H7 (cell line): ENCODE measurements around the gene IGF2BP2. TPM values are rescaled to one million over a fixed set of nuclear protein-coding genes. Genes with fewer than 3 reads are reported as not detected.

ENCODE experiments used
- DNase-seq: peaks from one replicate; pipeline ENCODE4 v3.0.0; 2012
- H3K27me3 ChIP-seq: 2 replicates; pipeline ENCODE4 v1.6.0; 2011; ENCODE audit warnings: mild to moderate bottlenecking, low read length; ENCODE audit not compliant: control insufficient read depth, insufficient read depth
- H3K36me3 ChIP-seq: replicated peaks from 2 replicates; pipeline ENCODE4 v1.5.1; 2011; ENCODE audit warnings: low read length; ENCODE audit not compliant: control insufficient read depth, insufficient read depth
- H3K4me3 ChIP-seq: 2 replicates; pipeline ENCODE4 v1.5.1; 2011; ENCODE audit warnings: low read depth, mild to moderate bottlenecking, control low read depth, low read length, moderate library complexity; ENCODE audit not compliant: insufficient read depth
- total RNA-seq: library from RNA; depleted of rRNA; stranded (reverse); fragments of >200 nt; shearing (Covaris generic); gene quantifications from 2 replicates; pipeline ENCODE4 v1.2.3, GENCODE V29; 2014

The IGF2BP2 gene
- total RNA-seq, 1 experiment from 2014 or later = 83.7 TPM

DNA sequence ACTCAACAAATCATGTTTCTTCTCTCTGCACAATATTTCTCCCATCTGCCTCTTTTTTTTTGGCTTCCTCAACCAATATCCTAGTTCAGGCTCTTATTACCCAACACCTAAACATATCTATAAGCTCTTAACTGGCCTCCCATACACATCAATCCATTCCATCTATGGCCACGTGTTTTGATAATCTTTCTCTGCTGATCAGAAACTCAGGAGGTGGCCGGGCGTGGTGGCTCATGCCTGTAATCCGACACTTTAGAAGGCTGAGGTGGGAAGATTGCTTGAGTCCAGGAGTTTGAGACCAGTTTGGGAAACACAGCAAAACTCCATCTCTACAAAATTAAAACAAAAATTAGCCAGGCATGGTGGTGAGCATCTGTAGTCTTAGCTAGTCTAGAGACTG, 68.4 kb downstream of the IGF2BP2 start:
- no peak overlapping the region for H3K4me3 ChIP-seq
- no peak for DNase-seq

DNA sequence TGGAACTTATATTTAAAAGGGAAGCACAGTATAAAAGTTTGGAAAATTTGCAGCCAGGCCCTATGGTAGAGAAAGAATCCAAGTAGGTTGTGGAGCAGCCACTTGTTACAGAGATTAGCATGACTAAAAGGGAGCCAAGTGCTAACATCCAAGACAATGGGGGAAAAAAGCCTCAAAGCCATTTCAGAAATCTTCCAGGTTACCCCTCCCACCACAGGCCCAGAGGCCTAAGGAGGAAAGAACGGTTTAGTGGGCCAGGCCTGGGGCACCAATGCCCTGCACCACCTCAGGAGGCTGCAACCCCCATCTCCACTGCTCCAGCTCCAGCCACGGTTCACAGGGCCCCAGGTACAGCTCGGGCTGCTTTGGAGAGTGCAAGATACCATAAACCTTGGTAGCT, 69.9 kb downstream of the IGF2BP2 start:
- DNase-seq = peak; percentile 31
- Histone ChIP-seq H3K27me3 (no peaks in the 10 kb centered on the region), H3K4me3 (no peak overlapping the region), H3K36me3 (peaks cover 4% of the 10 kb centered on the region)

More for the DNA sequence above, 68.4 kb downstream of the IGF2BP2 start:
- peaks cover 4% of the 10 kb centered on the region for H3K36me3 ChIP-seq
- no peaks in the 10 kb centered on the region for H3K27me3 ChIP-seq

DNA sequence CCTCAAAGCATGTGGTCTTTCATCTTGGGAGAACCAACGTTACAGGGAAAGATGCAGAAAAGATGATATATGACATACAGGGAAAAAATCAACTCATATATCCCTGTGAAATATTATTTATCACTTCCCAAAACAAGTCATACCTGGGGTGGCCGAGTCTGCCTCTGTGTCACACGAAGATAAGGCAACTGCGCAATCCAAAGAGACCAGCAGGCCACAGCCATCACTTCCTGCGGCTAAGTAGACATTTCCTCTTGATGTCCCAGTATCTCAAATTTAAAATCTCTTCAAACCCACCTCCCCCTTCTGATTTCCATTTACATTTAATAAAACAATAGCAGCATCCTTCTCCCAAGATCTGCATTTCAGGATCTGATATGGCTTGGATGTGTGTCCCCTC, 71.5 kb downstream of the IGF2BP2 start:
- Histone ChIP-seq H3K4me3 (no peak overlapping the region), H3K27me3 (no peaks in the 10 kb centered on the region), H3K36me3 (peaks cover 4% of the 10 kb centered on the region)
- DNase-seq = no peak

DNA sequence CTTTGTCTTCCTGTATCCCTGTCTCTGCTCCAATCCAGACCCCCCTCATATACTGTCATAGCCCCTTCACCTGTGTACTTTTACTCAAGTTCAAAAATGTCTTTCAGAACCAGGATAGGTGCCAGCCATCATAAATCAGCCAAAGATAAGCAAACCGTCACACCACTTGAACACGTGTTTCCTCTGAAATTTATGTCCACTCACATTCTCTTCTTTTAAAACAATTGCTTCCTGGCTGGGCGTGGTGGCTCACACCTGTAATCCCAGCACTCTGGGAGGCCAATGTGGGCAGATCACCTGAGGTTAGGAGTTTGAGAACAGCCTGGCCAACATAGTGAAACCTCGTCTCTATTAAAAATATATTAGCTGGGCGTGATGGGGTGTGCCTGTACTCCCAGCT, 74.1 kb downstream of the IGF2BP2 start:
- DNase-seq = no peak
- no peak overlapping the region for H3K4me3 ChIP-seq

DNA sequence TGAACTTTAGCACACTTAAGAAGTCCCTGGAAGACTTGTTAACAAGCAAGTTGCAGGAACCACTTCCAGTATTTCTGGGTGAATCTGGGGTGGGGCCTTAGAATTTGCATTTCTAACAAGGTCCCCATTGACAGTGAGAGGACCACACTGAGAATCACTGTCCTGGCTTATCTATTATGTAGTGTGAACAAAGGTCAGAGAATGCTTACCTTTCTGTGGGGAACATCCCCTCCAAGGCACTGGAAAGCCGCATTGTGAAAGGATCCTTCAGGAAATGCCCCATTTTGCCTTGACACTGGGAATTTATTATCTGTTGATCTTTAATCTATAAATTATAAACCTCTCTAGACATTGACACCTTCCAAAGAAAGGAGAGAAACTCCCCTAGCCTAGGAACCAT, 74.8 kb downstream of the IGF2BP2 start:
- DNase-seq = no peak
- no peak overlapping the region for H3K4me3 ChIP-seq
- H3K36me3 ChIP-seq = no peaks in the 10 kb centered on the region
- no peaks in the 10 kb centered on the region for H3K27me3 ChIP-seq

More for the DNA sequence above, 74.1 kb downstream of the IGF2BP2 start:
- H3K36me3 ChIP-seq = no peaks in the 10 kb centered on the region; the same call in 1 of the 2 replicates
- H3K27me3 ChIP-seq = no peaks in the 10 kb centered on the region

DNA sequence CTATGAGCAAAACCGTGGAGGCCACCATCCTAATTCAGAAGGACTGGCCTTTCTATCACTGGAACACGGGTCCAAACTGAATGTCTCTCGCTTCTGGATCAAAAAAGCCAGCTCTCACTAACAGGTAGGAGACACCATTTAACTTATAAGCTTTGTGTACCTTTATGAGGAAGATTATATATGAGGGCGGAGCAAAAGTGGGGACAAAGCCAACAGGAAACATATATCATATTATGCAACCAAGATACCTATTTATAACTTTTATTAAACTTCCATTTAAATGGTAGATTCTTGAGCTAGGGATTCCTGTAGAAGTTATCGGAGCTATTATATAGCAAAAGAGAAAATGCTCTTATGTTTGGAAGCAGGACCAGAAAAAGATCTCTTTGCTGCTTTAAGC, 78.4 kb downstream of the IGF2BP2 start:
- Histone ChIP-seq H3K4me3 (no peak overlapping the region), H3K36me3 (no peaks in the 10 kb centered on the region), H3K27me3 (no peaks in the 10 kb centered on the region)
- DNase-seq = no peak

DNA sequence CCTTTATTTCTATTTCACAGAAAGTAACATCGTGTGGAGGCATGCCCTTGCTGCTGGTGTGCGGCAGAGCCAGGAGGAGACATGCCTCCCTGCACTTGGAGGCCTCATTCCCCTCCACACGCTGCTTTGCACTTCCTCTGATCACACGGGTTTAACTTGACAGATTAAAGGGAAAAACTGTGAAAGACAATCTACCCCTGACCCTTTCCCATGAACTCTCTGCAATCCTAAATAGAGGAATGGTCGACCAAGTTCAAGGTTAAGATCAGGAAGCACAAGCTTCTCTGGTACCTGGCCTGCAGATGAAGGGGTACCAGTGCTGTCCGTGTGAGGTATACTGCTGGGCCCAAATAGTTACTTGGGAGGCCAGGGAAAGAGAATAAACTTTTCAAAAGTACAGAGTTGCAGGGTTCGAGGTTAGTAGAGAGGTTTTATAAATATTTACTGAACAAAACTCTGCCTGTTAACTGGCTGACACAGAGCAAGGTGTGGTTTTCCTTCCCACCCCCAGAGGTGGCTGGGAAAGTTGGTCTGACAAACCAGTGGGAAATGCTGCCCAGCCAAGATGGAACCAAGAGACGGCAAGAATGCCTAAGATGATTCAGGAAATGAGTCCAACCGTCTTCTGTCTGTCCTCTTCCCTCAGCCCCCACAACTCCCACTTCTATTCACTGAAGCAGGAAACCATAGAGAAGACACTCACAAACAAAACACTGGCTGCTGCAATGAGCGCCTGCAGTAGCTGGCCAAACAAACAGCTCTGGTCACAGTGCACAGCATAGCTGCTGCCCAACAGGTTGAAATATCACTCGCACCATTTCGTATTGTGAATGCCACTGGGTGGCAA, 79.6 kb downstream of the IGF2BP2 start:
- no peak for DNase-seq
- Histone ChIP-seq H3K36me3 (no peaks in the 10 kb centered on the region), H3K4me3 (no peak overlapping the region), H3K27me3 (no peaks in the 10 kb centered on the region)

DNA sequence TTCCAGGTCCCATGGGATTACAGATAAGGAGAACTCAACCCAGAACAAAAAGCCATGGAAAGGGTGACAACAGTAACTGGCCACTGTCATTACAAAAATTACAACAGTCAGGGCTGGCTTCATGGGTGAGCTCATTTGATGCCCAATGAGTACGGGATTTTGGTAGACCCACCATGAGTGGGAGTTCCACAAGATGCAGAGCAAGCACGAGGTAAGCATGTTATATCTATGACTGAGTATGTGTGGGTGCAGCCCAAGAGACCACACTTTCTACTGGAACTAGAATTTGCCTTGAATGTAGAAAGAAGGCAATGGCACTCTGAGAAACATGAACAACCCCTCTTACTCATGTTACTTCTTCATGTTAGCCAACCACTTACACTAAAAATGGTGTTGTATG, 83.3 kb downstream of the IGF2BP2 start:
- H3K27me3 ChIP-seq = no peaks in the 10 kb centered on the region
- DNase-seq = no peak
- H3K4me3 ChIP-seq = no peak overlapping the region
- no peaks in the 10 kb centered on the region; the same call in 1 of the 2 replicates for H3K36me3 ChIP-seq

DNA sequence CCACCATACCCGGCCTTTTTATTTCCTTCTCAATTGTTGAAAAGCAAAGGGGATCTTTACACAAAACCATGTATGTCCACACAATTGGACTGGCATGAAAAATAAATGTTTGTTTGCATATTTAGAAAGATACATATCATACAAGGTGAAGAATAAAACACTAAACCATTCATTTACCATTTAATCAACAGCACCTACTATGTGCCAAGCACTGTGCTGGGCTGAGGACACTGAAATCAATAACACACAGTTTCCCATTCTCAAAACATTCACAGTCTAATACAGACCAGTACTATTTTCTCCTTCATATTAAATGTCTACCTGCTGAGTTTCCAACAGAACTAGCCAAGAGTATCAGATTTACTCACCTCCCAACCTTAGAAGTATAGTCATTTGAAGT, 84.7 kb downstream of the IGF2BP2 start:
- H3K4me3 ChIP-seq = no peak overlapping the region
- H3K27me3 ChIP-seq = no peaks in the 10 kb centered on the region
- DNase-seq = no peak
- no peaks in the 10 kb centered on the region; the same call in 1 of the 2 replicates for H3K36me3 ChIP-seq

DNA sequence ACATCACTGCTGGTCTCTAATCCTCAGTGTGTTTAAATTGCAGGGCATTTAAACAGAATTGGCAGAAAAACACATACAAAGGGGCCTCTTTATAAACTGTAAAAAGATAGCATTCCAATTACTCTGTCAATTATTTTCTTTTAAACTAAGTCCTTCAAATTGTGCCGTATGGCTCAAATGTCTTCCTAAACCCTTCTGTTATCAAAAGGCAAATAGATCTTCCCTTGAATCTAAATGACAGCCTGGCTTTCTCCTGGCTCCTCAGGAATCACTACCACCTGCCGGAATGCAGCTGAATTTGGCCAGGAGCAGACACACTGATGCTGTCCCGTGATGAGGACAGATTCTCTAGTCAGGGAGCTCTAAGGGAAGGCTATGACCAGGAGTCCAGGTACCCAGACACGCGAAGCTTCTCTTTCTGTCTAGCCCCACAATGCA, 85.6 kb downstream of the IGF2BP2 start:
- DNase-seq = peak; percentile 61
- H3K4me3 ChIP-seq = no peak overlapping the region
- H3K36me3 ChIP-seq = no peaks in the 10 kb centered on the region; the same call in 1 of the 2 replicates
- no peaks in the 10 kb centered on the region for H3K27me3 ChIP-seq

DNA sequence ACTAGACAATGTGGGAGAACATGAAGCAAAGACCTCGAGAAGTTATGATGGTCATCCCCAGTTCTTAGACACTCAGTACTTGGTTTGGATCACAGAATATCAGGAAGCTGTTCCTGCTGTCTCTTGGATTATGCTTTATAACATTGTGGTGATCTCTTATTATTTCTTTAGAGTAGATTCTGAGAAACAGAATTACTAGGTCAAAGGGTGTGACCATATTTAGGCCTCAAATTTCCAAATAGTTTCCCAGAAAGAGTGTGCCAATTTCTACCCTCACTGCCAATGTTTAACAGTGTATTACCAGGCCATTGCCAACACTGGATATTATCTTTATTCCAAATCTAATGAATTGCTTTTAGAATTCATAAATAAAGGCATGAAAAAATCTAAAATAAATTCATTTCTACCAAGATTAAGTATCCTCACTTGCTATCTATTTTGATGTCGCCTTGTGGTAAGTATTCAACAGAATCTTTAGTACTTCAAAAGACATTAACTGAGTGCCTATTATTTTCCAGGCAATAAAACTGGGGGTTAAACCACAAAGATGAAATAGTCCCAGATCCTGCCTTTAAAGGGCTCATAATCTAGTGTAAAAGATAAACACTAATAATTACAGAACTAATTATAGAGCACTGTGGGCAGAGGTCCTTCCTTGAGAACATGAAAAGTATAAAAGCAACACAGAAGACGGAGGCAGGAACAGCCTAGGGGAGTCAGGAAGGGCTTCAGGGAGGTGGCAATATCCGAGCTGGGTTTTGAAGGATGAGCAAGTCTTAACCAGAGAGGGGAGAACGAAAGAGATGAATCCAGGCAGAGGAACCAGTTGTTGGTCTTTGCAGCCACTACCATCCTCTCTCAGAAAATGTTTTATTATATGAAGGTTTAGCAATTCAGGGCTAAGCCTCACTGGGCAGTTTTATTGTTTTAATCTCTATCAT, 86.8 kb downstream of the IGF2BP2 start:
- Histone ChIP-seq H3K27me3 (no peaks in the 10 kb centered on the region), H3K4me3 (no peak overlapping the region), H3K36me3 (no peaks in the 10 kb centered on the region; the same call in 1 of the 2 replicates)
- no peak for DNase-seq

DNA sequence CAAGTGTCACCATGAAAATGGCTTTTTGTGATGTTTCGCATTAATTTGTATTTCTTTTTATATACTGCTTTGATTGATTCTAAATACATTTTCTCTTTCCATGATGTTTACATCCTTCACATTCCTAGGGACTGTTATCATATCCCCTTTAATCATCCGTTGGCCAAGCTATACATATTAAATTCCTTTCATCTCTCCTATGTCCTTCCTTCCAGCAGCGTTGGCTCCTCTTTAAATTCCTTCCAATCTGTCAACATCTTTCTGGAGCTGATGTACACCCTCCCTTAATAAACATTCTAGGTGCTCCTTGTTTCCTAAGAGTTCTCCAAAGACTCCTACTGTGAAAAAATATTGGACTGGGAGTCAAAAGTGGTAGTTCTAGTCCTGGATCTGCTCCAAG, 87.8 kb downstream of the IGF2BP2 start:
- Histone ChIP-seq H3K36me3 (no peaks in the 10 kb centered on the region; the same call in 1 of the 2 replicates), H3K27me3 (no peaks in the 10 kb centered on the region), H3K4me3 (no peak overlapping the region)
- DNase-seq = no peak

DNA sequence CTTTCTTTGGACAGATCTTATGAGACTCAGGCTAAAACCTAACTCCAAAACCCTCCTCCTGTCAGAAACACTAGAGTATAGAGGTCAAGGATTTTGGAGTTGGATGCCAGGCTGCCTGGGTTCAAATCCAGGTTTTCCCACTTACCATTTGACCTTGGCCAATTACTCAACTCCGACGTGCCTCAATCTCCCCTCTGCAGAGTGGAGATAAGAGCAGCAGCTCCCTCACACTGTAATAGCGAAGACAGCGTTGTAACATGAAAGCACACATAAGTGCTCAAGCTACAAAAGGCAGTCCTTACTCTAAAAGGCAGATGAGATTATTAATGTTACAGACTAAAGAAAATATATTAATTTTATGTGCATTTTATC, 90.1 kb downstream of the IGF2BP2 start:
- DNase-seq = no peak
- Histone ChIP-seq H3K36me3 (no peaks in the 10 kb centered on the region; the same call in 1 of the 2 replicates), H3K4me3 (no peak overlapping the region), H3K27me3 (no peaks in the 10 kb centered on the region)

DNA sequence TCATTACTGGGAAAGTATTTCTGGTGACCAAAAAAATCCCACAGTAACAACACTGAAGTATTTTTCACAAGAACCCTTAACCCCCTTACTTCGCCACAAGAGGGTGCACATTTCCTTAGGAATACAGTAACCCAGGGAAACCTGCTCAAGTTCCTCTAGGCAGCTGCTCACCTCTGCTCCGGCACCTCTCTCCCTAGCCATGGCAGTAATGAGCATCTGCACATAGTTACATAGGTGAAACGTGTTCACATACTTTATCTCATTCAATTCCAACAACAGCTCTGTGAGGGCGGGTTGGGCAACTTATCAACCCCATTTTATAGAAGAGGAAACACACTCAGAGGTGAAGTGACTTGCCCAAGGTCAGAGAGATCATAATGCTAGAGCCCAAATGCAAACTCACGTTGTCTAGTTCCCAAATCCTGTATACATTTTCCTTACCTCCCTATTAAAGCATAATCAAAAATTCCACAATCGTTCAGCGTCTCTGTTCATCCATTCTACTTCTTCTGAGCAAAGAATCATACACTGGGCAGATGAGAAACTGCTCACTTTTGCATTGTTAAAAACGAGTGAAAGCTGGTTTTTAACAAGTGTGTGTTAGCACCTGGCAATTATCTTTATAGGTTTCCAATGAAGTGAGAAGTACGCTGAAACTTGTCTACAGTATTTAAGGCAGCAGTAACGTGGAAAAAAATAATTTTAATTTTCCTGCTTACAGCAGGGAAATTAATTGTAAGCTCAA, 90.7 kb downstream of the IGF2BP2 start:
- no peak overlapping the region for H3K4me3 ChIP-seq
- H3K27me3 ChIP-seq = no peaks in the 10 kb centered on the region
- peak; percentile 79 for DNase-seq
- H3K36me3 ChIP-seq = no peaks in the 10 kb centered on the region; the same call in 1 of the 2 replicates
